Subcutaneous adipose tissue (tissue), 4 donors: Measurements from ENCODE around the gene MAN1B1. TPM values are rescaled to one million over a fixed set of nuclear protein-coding genes. Genes with fewer than 3 reads are reported as not detected.

Source experiments
- total RNA-seq, 4 donors: library from RNA; depleted of rRNA; stranded (reverse); fragments of >200 nt; gene quantifications; one replicate each; pipeline ENCODE4 v1.1.0, GENCODE V29; 2016
- TF ChIP-seq, protein P1 (sequence below): fragments of 450-650 bp; IDR thresholded peaks from one replicate; pipeline ENCODE4 v1.5.1; 2016; ENCODE audit warnings: low read depth, mild to moderate bottlenecking, control low read depth, antibody characterized with exemption, moderate library complexity

Gene MAN1B1
- total RNA-seq, 4 donors from 2014 or later = 19.1 to 61.9 (median 47.8) TPM

DNA sequence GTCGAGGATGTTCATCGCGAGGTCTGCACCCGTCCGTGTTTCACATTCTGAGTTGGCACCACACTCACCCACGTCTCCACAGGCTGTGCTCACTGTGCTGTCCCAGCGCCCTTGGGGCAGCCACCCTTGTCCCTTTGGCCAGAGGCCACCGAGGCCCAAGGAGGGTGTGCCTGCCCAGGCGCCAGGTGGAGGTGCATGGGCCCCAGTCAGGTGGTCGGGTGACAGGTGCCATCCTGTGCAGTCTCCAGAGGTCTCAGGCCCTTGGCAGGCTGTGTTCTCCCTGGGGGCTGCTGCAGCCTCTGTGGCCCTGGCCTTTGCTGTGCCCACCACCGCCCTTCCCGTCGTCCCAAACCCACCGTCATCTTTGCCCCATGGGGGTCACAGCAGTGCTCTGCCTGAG lies 12.4 kb downstream of the MAN1B1 start:
- TF ChIP-seq, protein P1, sequence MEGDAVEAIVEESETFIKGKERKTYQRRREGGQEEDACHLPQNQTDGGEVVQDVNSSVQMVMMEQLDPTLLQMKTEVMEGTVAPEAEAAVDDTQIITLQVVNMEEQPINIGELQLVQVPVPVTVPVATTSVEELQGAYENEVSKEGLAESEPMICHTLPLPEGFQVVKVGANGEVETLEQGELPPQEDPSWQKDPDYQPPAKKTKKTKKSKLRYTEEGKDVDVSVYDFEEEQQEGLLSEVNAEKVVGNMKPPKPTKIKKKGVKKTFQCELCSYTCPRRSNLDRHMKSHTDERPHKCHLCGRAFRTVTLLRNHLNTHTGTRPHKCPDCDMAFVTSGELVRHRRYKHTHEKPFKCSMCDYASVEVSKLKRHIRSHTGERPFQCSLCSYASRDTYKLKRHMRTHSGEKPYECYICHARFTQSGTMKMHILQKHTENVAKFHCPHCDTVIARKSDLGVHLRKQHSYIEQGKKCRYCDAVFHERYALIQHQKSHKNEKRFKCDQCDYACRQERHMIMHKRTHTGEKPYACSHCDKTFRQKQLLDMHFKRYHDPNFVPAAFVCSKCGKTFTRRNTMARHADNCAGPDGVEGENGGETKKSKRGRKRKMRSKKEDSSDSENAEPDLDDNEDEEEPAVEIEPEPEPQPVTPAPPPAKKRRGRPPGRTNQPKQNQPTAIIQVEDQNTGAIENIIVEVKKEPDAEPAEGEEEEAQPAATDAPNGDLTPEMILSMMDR = no peak

DNA sequence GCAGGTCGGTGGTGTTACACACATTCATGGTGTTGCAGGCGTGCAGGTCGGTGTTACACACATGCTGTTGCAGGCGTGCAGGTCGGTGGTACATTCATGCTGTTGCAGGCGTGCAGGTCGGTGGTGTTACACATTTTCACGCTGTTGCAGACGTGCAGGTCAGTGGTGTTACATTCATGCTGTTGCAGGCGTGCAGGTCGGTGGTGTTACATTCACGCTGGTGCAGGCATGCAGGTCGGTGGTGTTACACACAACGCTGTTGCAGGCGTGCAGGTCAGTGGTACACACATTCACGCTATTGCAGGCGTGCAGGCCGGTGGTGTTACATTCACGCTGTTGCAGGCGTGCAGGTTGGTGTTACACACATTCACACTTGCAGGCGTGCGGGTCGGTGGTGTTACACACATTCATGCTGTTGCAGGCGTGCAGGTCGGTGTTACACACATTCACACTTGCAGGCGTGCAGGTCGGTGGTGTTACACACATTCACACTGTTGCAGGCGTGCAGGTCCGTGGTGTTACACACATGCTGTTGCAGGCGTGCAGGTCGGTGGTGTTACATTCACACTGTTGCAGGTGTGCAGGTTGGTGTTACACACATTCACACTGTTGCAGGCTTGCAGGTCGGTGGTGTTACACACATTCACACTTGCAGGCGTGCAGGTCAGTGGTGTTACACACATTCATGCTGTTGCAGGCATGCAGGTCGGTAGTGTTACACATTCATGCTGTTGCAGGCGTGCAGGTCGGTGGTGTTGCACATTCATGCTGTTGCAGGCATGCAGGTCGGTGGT lies 16.6 kb downstream of the MAN1B1 start:
- TF ChIP-seq, protein P1 = no peak

DNA sequence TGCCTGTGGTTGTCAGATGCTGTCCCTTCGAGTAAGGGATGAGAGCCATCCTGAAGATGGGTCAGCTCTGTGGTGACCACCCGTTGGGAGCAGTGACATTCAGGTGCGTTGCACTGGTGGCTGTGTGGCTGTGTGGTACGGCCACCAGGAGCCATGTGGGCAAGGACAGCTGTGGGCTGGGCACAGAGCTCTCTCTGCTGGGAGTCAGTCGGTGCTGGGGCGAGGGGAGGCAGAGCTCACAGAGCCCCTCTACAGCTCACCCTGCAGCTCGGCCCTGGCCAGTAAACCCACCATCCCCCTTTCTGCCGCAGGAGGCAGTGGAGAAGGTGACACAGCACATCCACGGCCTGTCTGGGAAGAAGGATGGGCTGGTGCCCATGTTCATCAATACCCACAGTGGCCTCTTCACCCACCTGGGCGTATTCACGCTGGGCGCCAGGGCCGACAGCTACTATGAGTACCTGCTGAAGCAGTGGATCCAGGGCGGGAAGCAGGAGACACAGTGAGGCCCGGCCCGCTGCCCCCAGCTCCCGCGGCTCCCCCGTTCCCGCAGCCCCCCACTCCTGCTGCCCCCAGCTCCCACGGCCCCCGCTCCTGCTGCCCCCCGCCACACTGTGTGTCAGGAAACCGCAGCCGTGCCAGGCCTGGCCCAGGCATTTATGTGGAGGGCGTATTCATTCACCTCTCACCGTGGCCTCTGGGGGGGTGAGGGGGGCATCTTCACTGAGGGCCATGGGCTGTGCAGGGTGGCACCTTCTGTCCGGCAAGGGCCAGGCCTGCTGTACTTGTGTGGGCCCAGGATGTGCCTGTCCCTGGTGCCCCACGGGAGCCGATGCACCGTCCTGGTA lies 19.3 kb downstream of the MAN1B1 start:
- TF ChIP-seq, protein P1 = no peak

DNA sequence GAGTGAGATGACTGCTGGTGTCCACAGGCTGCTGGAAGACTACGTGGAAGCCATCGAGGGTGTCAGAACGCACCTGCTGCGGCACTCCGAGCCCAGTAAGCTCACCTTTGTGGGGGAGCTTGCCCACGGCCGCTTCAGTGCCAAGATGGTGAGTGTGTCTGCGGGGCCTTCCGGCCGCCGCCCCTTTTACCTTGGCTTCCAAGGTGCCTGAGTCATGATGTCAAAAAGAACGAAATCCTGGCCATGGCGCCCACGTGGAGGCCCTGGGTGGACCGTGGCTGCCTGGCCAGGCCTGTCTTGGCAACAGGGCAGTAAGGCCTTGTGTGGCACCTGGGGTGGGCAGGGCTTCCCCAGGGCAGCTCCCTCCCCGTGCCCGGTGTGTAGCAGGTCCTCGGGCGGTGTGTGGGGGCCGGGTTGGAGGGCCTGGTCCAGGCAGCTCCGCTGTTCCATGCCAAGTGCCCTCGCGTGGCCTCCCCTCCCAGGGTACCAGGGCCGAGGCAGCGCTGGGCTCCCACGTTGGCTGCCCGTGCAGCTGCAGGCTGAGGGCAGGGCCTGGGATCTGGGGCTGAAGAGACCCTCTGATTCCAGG lies 20.0 kb downstream of the MAN1B1 start:
- TF ChIP-seq, protein P1 = no peak

DNA sequence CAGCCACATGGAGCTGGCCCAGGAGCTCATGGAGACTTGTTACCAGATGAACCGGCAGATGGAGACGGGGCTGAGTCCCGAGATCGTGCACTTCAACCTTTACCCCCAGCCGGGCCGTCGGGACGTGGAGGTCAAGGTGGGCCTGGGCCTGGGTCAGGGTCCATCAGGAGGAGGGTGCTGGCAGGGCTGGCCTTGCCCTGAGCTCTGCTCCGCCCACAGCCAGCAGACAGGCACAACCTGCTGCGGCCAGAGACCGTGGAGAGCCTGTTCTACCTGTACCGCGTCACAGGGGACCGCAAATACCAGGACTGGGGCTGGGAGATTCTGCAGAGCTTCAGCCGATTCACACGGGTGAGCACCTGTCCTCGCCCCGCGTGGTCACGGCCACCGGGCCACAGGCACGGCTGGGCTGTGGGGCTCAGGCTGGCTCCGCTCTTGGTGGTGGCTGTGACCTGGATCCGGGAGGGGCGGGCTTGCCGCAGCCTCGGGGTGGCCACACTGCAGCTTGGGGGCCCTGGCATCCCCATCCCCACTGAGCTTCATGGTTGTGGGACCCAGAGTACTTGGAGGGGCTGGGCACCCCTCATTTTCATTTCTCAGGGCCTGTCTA lies 20.6 kb downstream of the MAN1B1 start:
- TF ChIP-seq, protein P1 = no peak

DNA sequence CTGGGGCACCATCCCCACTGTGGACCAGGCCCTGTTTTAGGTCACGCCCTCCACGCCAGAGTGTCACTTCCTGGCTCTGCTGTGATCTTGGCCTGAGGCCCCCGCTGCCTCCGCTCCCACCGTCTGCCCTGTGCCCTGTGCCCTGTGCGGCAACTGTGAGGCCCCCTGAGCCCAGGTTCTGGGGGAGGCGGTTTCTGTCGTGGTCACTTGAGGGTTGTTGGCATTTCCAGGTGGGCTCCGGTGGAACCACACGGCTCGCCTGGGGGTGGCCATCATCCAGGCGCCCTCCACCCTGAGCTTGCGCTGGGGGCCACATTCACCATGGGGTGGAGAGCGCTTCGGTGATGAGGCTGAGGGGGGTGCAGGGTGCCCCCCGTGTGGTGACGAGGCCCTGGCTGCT lies 21.2 kb downstream of the MAN1B1 start:
- TF ChIP-seq, protein P1 = no peak
